ENCODE data around the gene ANKRD28. TPM values are rescaled to one million over a fixed set of nuclear protein-coding genes. Genes with fewer than 3 reads are reported as not detected.
"Not testable (repeated sequence)": the region's sequence is repeated elsewhere in the genome, so short reads cannot be mapped to it uniquely, and the experiment has no call there.

The ANKRD28 gene
- total RNA-seq, 4 donors from 2014 or later, result 97.1 to 121 (median 105) TPM

- Histone ChIP-seq H3K4me3 (no peak overlapping the region), H3K9me3 (peaks cover 0 to 8% (median 0%) of the 10 kb centered on the region in 3 donors), H3K4me1 (peaks cover 24 to 34% of the 10 kb centered on the region in 2 donors), H3K27me3 (no peaks in the 10 kb centered on the region), H3K27ac (peak overlapping the region in 1 of 4 donors; percentile 9), H3K36me3 (no peaks in the 10 kb centered on the region)
- intact Hi-C loops (cut with DNase I; ENCODE audit: low total_unique reads) (no loop called here), in situ Hi-C loops (cut with MboI; ENCODE audit: low sequenced_read_pairs in 4 of 4) (loop anchor here in 1 of 4 donors (25.0 kb wide), 1 partner anchor 192 kb away; no protein-coding TSS in a partner anchor)
- TF ChIP-seq POLR2A (IDR thresholded peaks at IDR 0.05) (no peak), CTCF (IDR thresholded peaks at IDR 0.05 in 4 of 5, conservative IDR thresholded peaks at IDR 0.05 in 1 of 5) (no peak)
- DNase-seq (no peak), ATAC-seq (no peak)
These were observed 47.1 kb upstream of the ANKRD28 start for GRCh38 chr3:15844889-15845288.

DNA sequence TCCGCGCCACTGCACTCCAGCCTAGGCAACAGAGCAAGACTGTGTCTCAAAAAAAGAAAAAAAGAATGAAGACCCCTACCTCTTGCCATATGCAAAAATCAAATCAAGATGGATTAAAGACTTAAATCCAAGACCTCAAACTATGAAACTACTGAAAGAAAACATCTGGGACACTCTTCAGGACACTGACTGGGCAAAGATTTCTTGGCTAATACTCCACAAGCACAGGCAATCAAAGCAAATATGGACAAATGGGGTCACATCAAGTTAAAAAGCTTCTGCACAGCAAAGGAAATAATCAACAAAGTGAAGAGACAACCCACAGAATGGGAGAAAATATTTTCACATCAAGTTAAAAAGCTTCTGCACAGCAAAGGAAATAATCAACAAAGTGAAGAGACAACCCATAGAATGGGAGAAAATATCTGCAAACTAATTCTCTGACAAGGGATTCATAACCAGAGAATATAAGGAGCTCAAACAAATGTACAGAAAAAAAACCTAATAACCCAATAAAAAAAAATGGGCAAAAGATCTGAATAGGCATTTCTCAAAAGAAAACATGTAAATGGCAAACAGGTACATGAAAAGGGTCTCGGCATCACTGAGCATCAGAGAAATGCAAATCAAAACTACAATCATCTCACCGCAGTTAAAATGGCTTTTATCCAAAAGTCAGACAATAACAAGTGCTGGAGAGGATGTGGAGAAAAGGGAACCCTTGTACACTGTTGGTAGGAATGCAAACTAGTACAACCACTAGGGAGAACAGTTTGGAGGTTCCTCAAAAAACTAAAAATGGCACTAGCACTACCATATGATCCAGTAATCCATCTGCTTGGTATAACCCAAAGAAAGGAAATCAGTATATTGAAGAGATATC is 43.6 kb upstream of the ANKRD28 start:
- intact Hi-C loops (cut with DNase I; ENCODE audit: low total_unique reads), result not testable (repeated sequence)
- in situ Hi-C loops (cut with MboI; ENCODE audit: low sequenced_read_pairs in 4 of 4), result loop anchor here in 1 of 4 donors (25.0 kb wide), 1 partner anchor 196 kb away; no protein-coding TSS in a partner anchor

GRCh38 chr3:15839568-15839967 is 41.8 kb upstream of the ANKRD28 start:
- H3K4me3 ChIP-seq, result no peak overlapping the region
- ATAC-seq, result no peak
- in situ Hi-C loops (cut with MboI; ENCODE audit: low sequenced_read_pairs in 4 of 4) (loop anchor here in 1 of 4 donors (25.0 kb wide), 1 partner anchor 198 kb away; no protein-coding TSS in a partner anchor), intact Hi-C loops (cut with DNase I; ENCODE audit: low total_unique reads) (no loop called here)
- no peaks in the 10 kb centered on the region for H3K27me3 ChIP-seq
- H3K9me3 ChIP-seq, result peaks cover 0 to 8% (median 0%) of the 10 kb centered on the region in 3 donors
- peaks cover 4 to 7% of the 10 kb centered on the region in 2 donors for H3K4me1 ChIP-seq
- no peaks in the 10 kb centered on the region for H3K36me3 ChIP-seq
- no peak for DNase-seq
- no peak for TF ChIP-seq CTCF (IDR thresholded peaks at IDR 0.05 in 4 of 5, conservative IDR thresholded peaks at IDR 0.05 in 1 of 5)
- no peak for TF ChIP-seq POLR2A (IDR thresholded peaks at IDR 0.05)
- no peak overlapping the region for H3K27ac ChIP-seq

More for the DNA sequence above, 43.6 kb upstream of the ANKRD28 start:
- H3K27me3 ChIP-seq, ATAC-seq, H3K4me3 ChIP-seq, H3K27ac ChIP-seq, H3K36me3 ChIP-seq, DNase-seq, H3K9me3 ChIP-seq: not testable (repeated sequence)
- H3K4me1 ChIP-seq, result peaks cover 16 to 21% of the 10 kb centered on the region in 2 donors

DNA sequence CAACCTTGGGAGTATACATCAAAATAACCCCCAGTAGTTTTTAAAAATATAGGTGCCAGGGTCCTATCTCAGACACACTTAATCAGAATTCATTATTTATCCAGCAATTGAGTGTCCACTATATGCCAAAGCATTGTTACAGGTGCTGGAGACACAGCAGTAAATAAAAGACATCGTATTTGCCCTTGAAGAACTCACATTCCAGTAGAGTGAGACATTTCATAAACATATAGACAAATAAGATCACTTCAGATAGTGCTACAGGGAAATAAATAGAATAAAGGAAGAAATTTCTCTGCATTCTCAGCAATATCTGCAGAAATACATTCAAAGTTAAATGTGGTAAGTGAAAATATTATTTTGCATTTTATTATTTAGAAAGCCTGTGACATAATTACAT is 34.1 kb upstream of the ANKRD28 start:
- ATAC-seq (no peak), DNase-seq (no peak)
- TF ChIP-seq POLR2A (IDR thresholded peaks at IDR 0.05) (no peak), CTCF (IDR thresholded peaks at IDR 0.05 in 4 of 5, conservative IDR thresholded peaks at IDR 0.05 in 1 of 5) (no peak)
- in situ Hi-C loops (cut with MboI; ENCODE audit: low sequenced_read_pairs in 4 of 4) (loop anchor here in 1 of 4 donors (25.0 kb wide), 1 partner anchor 205 kb away; no protein-coding TSS in a partner anchor), intact Hi-C loops (cut with DNase I; ENCODE audit: low total_unique reads) (no loop called here)
- Histone ChIP-seq H3K36me3 (no peaks in the 10 kb centered on the region), H3K27me3 (no peaks in the 10 kb centered on the region), H3K27ac (no peak overlapping the region), H3K4me3 (no peak overlapping the region), H3K4me1 (peaks cover 7 to 12% of the 10 kb centered on the region in 2 donors), H3K9me3 (no peaks in the 10 kb centered on the region)

- TF ChIP-seq POLR2A (IDR thresholded peaks at IDR 0.05) (no peak), CTCF (IDR thresholded peaks at IDR 0.05 in 4 of 5, conservative IDR thresholded peaks at IDR 0.05 in 1 of 5) (no peak)
- H3K27me3 ChIP-seq, result no peaks in the 10 kb centered on the region
- H3K4me1 ChIP-seq, result peaks cover 16 to 26% of the 10 kb centered on the region in 2 donors
- no peak overlapping the region for H3K4me3 ChIP-seq
- ATAC-seq (no peak), DNase-seq (no peak)
- H3K27ac ChIP-seq, result no peak overlapping the region
- intact Hi-C loops (cut with DNase I; ENCODE audit: low total_unique reads), result no loop called here
- no peaks in the 10 kb centered on the region for H3K9me3 ChIP-seq
- H3K36me3 ChIP-seq, result no peaks in the 10 kb centered on the region
- in situ Hi-C loops (cut with MboI; ENCODE audit: low sequenced_read_pairs in 4 of 4), result loop anchor here in 2 of 4 donors (10.0 to 25.0 kb wide), 3 partner anchors 210 to 420 kb away; no protein-coding TSS in a partner anchor
These were observed 27.2 kb upstream of the ANKRD28 start for GRCh38 chr3:15825016-15825415.

All from gastrocnemius medialis (tissue), 4 donors.